Measurements from ENCODE around the gene IMPA2.

The IMPA2 gene

GRCh38 chr18:12061685-12062084 lies 80.4 kb downstream of the IMPA2 start:
- Histone ChIP-seq H3K9ac (ENCODE audit: low read length) (no peak overlapping the region), H3F3A (ENCODE audit: insufficient read depth) (no peaks in the 10 kb centered on the region), H3K27me3 (ENCODE audit: low read length) (no peaks in the 10 kb centered on the region), H3K4me2 (ENCODE audit: low read depth, low read length, poor library complexity, severe bottlenecking) (no peak overlapping the region), H4K20me1 (ENCODE audit: low read depth, low read length) (no peaks in the 10 kb centered on the region), H3K36me3 (ENCODE audit: low read length) (no peaks in the 10 kb centered on the region), H3K9me3 (ENCODE audit: insufficient read depth, low read length) (no peaks in the 10 kb centered on the region), H3K79me2 (ENCODE audit: insufficient read depth, low read length) (no peaks in the 10 kb centered on the region), H3K9me2 (replicated peaks; ENCODE audit: insufficient read depth, low read length) (no peaks in the 10 kb centered on the region), H3K27ac (ENCODE audit: low read depth, low read length) (no peak overlapping the region), H2AFZ (ENCODE audit: low read depth, low read length, severe bottlenecking) (no peak overlapping the region), H3K4me3 (ENCODE audit: insufficient read depth, low read length, poor library complexity, severe bottlenecking) (no peak overlapping the region)
- no peak for TF ChIP-seq EZH2phosphoT487 (conservative IDR thresholded peaks at IDR 0.05; ENCODE audit: low read length)
- TF ChIP-seq, protein P1, sequence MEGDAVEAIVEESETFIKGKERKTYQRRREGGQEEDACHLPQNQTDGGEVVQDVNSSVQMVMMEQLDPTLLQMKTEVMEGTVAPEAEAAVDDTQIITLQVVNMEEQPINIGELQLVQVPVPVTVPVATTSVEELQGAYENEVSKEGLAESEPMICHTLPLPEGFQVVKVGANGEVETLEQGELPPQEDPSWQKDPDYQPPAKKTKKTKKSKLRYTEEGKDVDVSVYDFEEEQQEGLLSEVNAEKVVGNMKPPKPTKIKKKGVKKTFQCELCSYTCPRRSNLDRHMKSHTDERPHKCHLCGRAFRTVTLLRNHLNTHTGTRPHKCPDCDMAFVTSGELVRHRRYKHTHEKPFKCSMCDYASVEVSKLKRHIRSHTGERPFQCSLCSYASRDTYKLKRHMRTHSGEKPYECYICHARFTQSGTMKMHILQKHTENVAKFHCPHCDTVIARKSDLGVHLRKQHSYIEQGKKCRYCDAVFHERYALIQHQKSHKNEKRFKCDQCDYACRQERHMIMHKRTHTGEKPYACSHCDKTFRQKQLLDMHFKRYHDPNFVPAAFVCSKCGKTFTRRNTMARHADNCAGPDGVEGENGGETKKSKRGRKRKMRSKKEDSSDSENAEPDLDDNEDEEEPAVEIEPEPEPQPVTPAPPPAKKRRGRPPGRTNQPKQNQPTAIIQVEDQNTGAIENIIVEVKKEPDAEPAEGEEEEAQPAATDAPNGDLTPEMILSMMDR (IDR thresholded peaks at IDR 0.05; ENCODE audit: insufficient read depth, low read length, poor library complexity, severe bottlenecking), result no peak

DNA sequence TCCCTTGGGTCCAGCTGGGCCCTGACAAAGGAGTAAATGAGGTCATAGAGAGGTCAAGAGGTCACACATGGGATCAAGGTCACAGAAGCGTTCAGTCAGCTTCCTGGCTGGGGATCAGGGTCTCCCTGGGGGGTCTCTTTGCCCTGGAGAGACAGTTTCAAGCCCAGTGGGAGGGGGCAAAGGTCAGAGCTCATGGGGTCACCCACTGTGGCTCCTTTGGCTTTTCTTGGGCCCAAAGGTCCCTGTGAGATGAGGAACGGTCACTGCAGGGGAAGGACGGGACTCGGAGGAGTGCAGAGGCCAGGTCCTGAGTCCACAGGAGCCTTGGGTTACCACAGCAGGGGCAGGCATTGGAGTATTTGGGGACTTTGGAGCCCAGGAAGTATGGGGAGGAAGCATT lies 81.7 kb downstream of the IMPA2 start:
- no peak overlapping the region for H3K4me2 ChIP-seq (ENCODE audit: low read depth, low read length, poor library complexity, severe bottlenecking)
- no peaks in the 10 kb centered on the region for H3K9me3 ChIP-seq (ENCODE audit: insufficient read depth, low read length)
- H3K9me2 ChIP-seq (replicated peaks; ENCODE audit: insufficient read depth, low read length), result no peaks in the 10 kb centered on the region
- H3K4me3 ChIP-seq (ENCODE audit: insufficient read depth, low read length, poor library complexity, severe bottlenecking), result no peak overlapping the region
- no peaks in the 10 kb centered on the region for H3K27me3 ChIP-seq (ENCODE audit: low read length)
- TF ChIP-seq, protein P1 (IDR thresholded peaks at IDR 0.05; ENCODE audit: insufficient read depth, low read length, poor library complexity, severe bottlenecking), result no peak
- no peak for TF ChIP-seq EZH2phosphoT487 (conservative IDR thresholded peaks at IDR 0.05; ENCODE audit: low read length)
- no peaks in the 10 kb centered on the region for H4K20me1 ChIP-seq (ENCODE audit: low read depth, low read length)
- H3K9ac ChIP-seq (ENCODE audit: low read length), result no peak overlapping the region
- no peaks in the 10 kb centered on the region for H3K36me3 ChIP-seq (ENCODE audit: low read length)
- H2AFZ ChIP-seq (ENCODE audit: low read depth, low read length, severe bottlenecking), result no peak overlapping the region
- H3F3A ChIP-seq (ENCODE audit: insufficient read depth), result no peaks in the 10 kb centered on the region
- no peak overlapping the region for H3K27ac ChIP-seq (ENCODE audit: low read depth, low read length)
- H3K79me2 ChIP-seq (ENCODE audit: insufficient read depth, low read length), result no peaks in the 10 kb centered on the region

- H3K9me2 ChIP-seq (replicated peaks; ENCODE audit: insufficient read depth, low read length), result no peaks in the 10 kb centered on the region
- TF ChIP-seq, protein P1 (IDR thresholded peaks at IDR 0.05; ENCODE audit: insufficient read depth, low read length, poor library complexity, severe bottlenecking), result no peak
- H2AFZ ChIP-seq (ENCODE audit: low read depth, low read length, severe bottlenecking), result no peak overlapping the region
- no peak overlapping the region for H3K27ac ChIP-seq (ENCODE audit: low read depth, low read length)
- H3K27me3 ChIP-seq (ENCODE audit: low read length), result no peaks in the 10 kb centered on the region
- H3F3A ChIP-seq (ENCODE audit: insufficient read depth), result no peaks in the 10 kb centered on the region
- no peak overlapping the region for H3K4me2 ChIP-seq (ENCODE audit: low read depth, low read length, poor library complexity, severe bottlenecking)
- no peaks in the 10 kb centered on the region for H3K9me3 ChIP-seq (ENCODE audit: insufficient read depth, low read length)
- no peaks in the 10 kb centered on the region for H4K20me1 ChIP-seq (ENCODE audit: low read depth, low read length)
- no peaks in the 10 kb centered on the region for H3K79me2 ChIP-seq (ENCODE audit: insufficient read depth, low read length)
- H3K4me3 ChIP-seq (ENCODE audit: insufficient read depth, low read length, poor library complexity, severe bottlenecking), result no peak overlapping the region
- H3K36me3 ChIP-seq (ENCODE audit: low read length), result no peaks in the 10 kb centered on the region
- H3K9ac ChIP-seq (ENCODE audit: low read length), result no peak overlapping the region
Measured at GRCh38 chr18:12064086-12064763, 82.9 kb downstream of the IMPA2 start.

Data from SU-DHL-6 (cell line).